OCI-LY7 (cell line): Measurements from ENCODE around the gene CYTL1. TPM values are rescaled to one million over a fixed set of nuclear protein-coding genes. Genes with fewer than 3 reads are reported as not detected.

ENCODE experiments used
- BruUV-seq: library from RNA; stranded (reverse); fragments of 400-500 nt; replicated peaks from 2 replicates; lab custom pipeline; 2021; lab: Mats Ljungman, UMichigan
- CTCF ChIA-PET: fragments of 300-600 bp; sonication (Branson Sonifier 250); formaldehyde crosslinking; loops from one replicate; lab custom pipeline; 2022; ENCODE audit warnings: antibody characterized with exemption; ENCODE audit not compliant: unreplicated experiment; lab: Charles Lee
- POLR2A ChIA-PET: fragments of 300-600 bp; sonication (Branson Sonifier 250); formaldehyde crosslinking; loops from one replicate; lab custom pipeline; 2022; ENCODE audit warnings: antibody characterized with exemption; lab: Charles Lee
- DNase-seq: peaks from one replicate; pipeline ENCODE4 v3.0.0-alpha.2; 2015; ENCODE audit warnings: low spot score
- H2AFZ ChIP-seq: fragments of 200-600 bp; sonication (generic), shearing (Covaris generic); 2 replicates; pipeline ENCODE4 v1.6.1; 2014; ENCODE audit warnings: mild to moderate bottlenecking, antibody characterized with exemption, low read length, moderate library complexity
- H3K27ac ChIP-seq: fragments of 200-600 bp; sonication (generic); 2 replicates; pipeline ENCODE4 v1.5.1; 2014; ENCODE audit warnings: mixed run types, low read depth, mild to moderate bottlenecking, moderate library complexity, low read length, inconsistent platforms; ENCODE audit not compliant: poor library complexity, severe bottlenecking
- H3K36me3 ChIP-seq: fragments of 200-600 bp; sonication (generic); 2 replicates; pipeline ENCODE4 v1.6.1; 2014; ENCODE audit warnings: mild to moderate bottlenecking, antibody characterized with exemption, low read length, moderate library complexity, mixed read lengths; ENCODE audit not compliant: insufficient read depth
- H3K4me1 ChIP-seq: fragments of 200-600 bp; sonication (generic); 2 replicates; pipeline ENCODE4 v1.5.1; 2014; ENCODE audit warnings: mild to moderate bottlenecking, low read length; ENCODE audit not compliant: insufficient read depth, poor library complexity, severe bottlenecking
- H3K4me2 ChIP-seq: fragments of 200-600 bp; sonication (generic); 2 replicates; pipeline ENCODE4 v1.6.1; 2014; ENCODE audit warnings: mild to moderate bottlenecking, low read length
- H3K4me3 ChIP-seq: fragments of 200-600 bp; sonication (generic); 2 replicates; pipeline ENCODE4 v1.5.1; 2014; ENCODE audit warnings: mild to moderate bottlenecking, low read depth, low read length; ENCODE audit not compliant: poor library complexity, severe bottlenecking
- H3K79me2 ChIP-seq: fragments of 200-600 bp; sonication (generic); 2 replicates; pipeline ENCODE4 v1.6.1; 2016; ENCODE audit warnings: low read depth, mild to moderate bottlenecking, low read length, moderate library complexity, mixed read lengths; ENCODE audit not compliant: insufficient read depth
- H3K9me2 ChIP-seq: fragments of 200-600 bp; sonication (generic); 2 replicates; pipeline ENCODE4 v1.6.1; 2016; ENCODE audit warnings: mild to moderate bottlenecking, low read length, mixed read lengths; ENCODE audit not compliant: insufficient read depth
- H3K9me3 ChIP-seq: fragments of 200-600 bp; sonication (generic); 2 replicates; pipeline ENCODE4 v1.6.1; 2014; ENCODE audit warnings: mild to moderate bottlenecking, mixed run types, low read length, mixed read lengths
- H4K20me1 ChIP-seq: fragments of 200-600 bp; sonication (generic); 2 replicates; pipeline ENCODE4 v1.6.1; 2014; ENCODE audit warnings: mild to moderate bottlenecking, antibody characterized with exemption, low read length, moderate library complexity, mixed read lengths; ENCODE audit not compliant: insufficient read depth
- CTCF ChIP-seq: fragments of 200-600 bp; sonication (generic); conservative IDR thresholded peaks from 2 replicates; pipeline ENCODE4 v1.5.1; 2014; ENCODE audit warnings: mild to moderate bottlenecking, antibody characterized with exemption, low read length, moderate library complexity, mixed read lengths
- EZH2phosphoT487 ChIP-seq: fragments of 200-600 bp; sonication (generic); IDR thresholded peaks from 2 replicates; pipeline ENCODE4 v1.6.1; 2018; ENCODE audit warnings: low read depth, borderline replicate concordance, mild to moderate bottlenecking, mixed run types, antibody characterized with exemption, low read length, moderate library complexity, mixed read lengths
- intact Hi-C: fragments of 100-400 bp; cut with micrococcal nuclease; formaldehyde crosslinking; loops from one replicate; pipeline ENCODE4 v1.10.0; 2022; ENCODE audit not compliant: unreplicated experiment
- total RNA-seq, 2 experiments: library from RNA; depleted of rRNA in 1 of 2; stranded (reverse); fragments of >200 nt in 1 of 2; shearing (Covaris generic) in 1 of 2; gene quantifications; 2 replicates each; pipeline ENCODE4 v1.2.3, GENCODE V29; 2014 to 2022

Gene CYTL1
- total RNA-seq, 2 experiments from 2014 or later, result not detected

- no peak overlapping the region for H3K4me2 ChIP-seq
- ChIA-PET POLR2A (no interaction called here), CTCF (no interaction called here)
- no peaks in the 10 kb centered on the region for H4K20me1 ChIP-seq
- H3K27ac ChIP-seq, result no peak overlapping the region
- TF ChIP-seq EZH2phosphoT487 (no peak), CTCF (no peak)
- no peaks in the 10 kb centered on the region for H3K9me3 ChIP-seq
- no peaks in the 10 kb centered on the region for H3K36me3 ChIP-seq
- H2AFZ ChIP-seq, result no peak overlapping the region
- intact Hi-C loops, result no loop called here
- no TSS peak for BruUV-seq
- H3K4me1 ChIP-seq, result peaks cover 7% of the 10 kb centered on the region
- no peaks in the 10 kb centered on the region for H3K79me2 ChIP-seq
- no peaks in the 10 kb centered on the region for H3K9me2 ChIP-seq
- H3K4me3 ChIP-seq, result no peak overlapping the region
- DNase-seq, result no peak
Observed at GRCh38 chr4:5039800-5040199, 20.5 kb upstream of the CYTL1 start.

GRCh38 chr4:5037553-5038551, 18.6 kb upstream of the CYTL1 start:
- DNase-seq, result no peak
- Histone ChIP-seq H4K20me1 (no peaks in the 10 kb centered on the region), H3K9me3 (no peaks in the 10 kb centered on the region), H3K4me1 (peaks cover 14% of the 10 kb centered on the region), H2AFZ (no peak overlapping the region), H3K79me2 (no peaks in the 10 kb centered on the region), H3K27ac (no peak overlapping the region), H3K36me3 (no peaks in the 10 kb centered on the region), H3K4me3 (no peak overlapping the region), H3K4me2 (no peak overlapping the region), H3K9me2 (no peaks in the 10 kb centered on the region)
- no TSS peak for BruUV-seq
- intact Hi-C loops, result no loop called here
- CTCF ChIA-PET, result no interaction called here
- POLR2A ChIA-PET, result interaction anchor here (0.6 kb wide), 5 partner anchors 16 to 237 kb away, joined by 3 read pairs; no protein-coding TSS in a partner anchor
- TF ChIP-seq CTCF, result no peak

GRCh38 chr4:5036239-5036638, 17.0 kb upstream of the CYTL1 start:
- BruUV-seq, result no TSS peak
- Histone ChIP-seq H3K4me3 (no peak overlapping the region), H3K79me2 (no peaks in the 10 kb centered on the region), H3K9me3 (no peaks in the 10 kb centered on the region), H3K27ac (no peak overlapping the region), H4K20me1 (no peaks in the 10 kb centered on the region), H3K36me3 (no peaks in the 10 kb centered on the region), H3K4me2 (peak overlapping the region; percentile 23), H3K4me1 (peaks cover 14% of the 10 kb centered on the region), H3K9me2 (no peaks in the 10 kb centered on the region), H2AFZ (peak overlapping the region; percentile 17; the same call in 1 of the 2 replicates)
- ChIA-PET CTCF (interaction anchor here (0.8 kb wide), 1 partner anchor 19 kb away, joined by 9 read pairs; no protein-coding TSS in a partner anchor), POLR2A (no interaction called here)
- intact Hi-C loops, result no loop called here
- peak; percentile 58 for DNase-seq
- TF ChIP-seq CTCF (no peak), EZH2phosphoT487 (no peak)
